Stomach (tissue), 9 donors: ENCODE measurements around the gene RNASEH2A. TPM values are rescaled to one million over a fixed set of nuclear protein-coding genes. Genes with fewer than 3 reads are reported as not detected.
"Not testable (repeated sequence)": the region's sequence is repeated elsewhere in the genome, so short reads cannot be mapped to it uniquely, and the experiment has no call there.

Experiments used
- DNase-seq, 2 donors: peaks; one replicate each; pipeline versions ENCODE4 v3.0.0 to v3.0.0-alpha.2; 2013 to 2019
- H3K27ac ChIP-seq, 5 donors: fragments of 200-600 bp in 4 of 5; sonication (generic) in 4 of 5; one replicate each; pipeline ENCODE4 v1.5.1; 2013 to 2019; ENCODE audit warnings: mild to moderate bottlenecking in 1 of 5, moderate library complexity in 1 of 5
- H3K27me3 ChIP-seq, 3 donors: fragments of 200-600 bp; sonication (generic); one replicate each; pipeline ENCODE4 v1.5.1; 2017 to 2019; ENCODE audit warnings: mixed run types in 1 of 3
- H3K36me3 ChIP-seq, 4 donors: fragments of 200-600 bp; sonication (generic); 1 replicate in 3 of 4; 2 replicates in 1 of 4; pipeline ENCODE4 v1.5.1; 2016 to 2019
- H3K4me1 ChIP-seq, 4 donors: fragments of 200-600 bp; sonication (generic); one replicate each; pipeline ENCODE4 v1.5.1; 2016 to 2019
- H3K4me3 ChIP-seq, 4 donors: fragments of 200-600 bp; sonication (generic) in 3 of 4; one replicate each; pipeline ENCODE4 v1.5.1; 2016 to 2019; ENCODE audit warnings: mild to moderate bottlenecking in 1 of 4
- H3K9me3 ChIP-seq, 4 donors: fragments of 200-600 bp; sonication (generic); one replicate each; pipeline ENCODE4 v1.5.1; 2016 to 2019
- EP300 ChIP-seq: sonication (generic); formaldehyde crosslinking; IDR thresholded peaks from one replicate; pipeline ENCODE4 v1.6.1; 2017; ENCODE audit warnings: antibody characterized with exemption
- POLR2A ChIP-seq, 4 donors: fragments of 450-650 bp; IDR thresholded peaks; one replicate each; pipeline ENCODE4 v1.6.1; 2016; ENCODE audit warnings: antibody characterized with exemption in 4 of 4, control low read depth in 2 of 4, mild to moderate bottlenecking in 1 of 4, moderate library complexity in 1 of 4
- POLR2AphosphoS5 ChIP-seq, 3 donors: sonication (generic); formaldehyde crosslinking; IDR thresholded peaks; one replicate each; pipeline ENCODE4 v1.6.1; 2016; ENCODE audit warnings: antibody characterized with exemption in 3 of 3
- WGBS, 5 donors: extraction: QIAGEN DNeasy Blood & Tissue Kit in 3 of 5; methylation state at CpG; one replicate each; pipeline versions ENCODE4 v1.1.5 to v1.1.7; 2013 to 2018; 5-methylcytosine and 5-hydroxymethylcytosine counted together
- intact Hi-C: fragments of 100-400 bp; cut with DNase I; formaldehyde crosslinking; loops from one replicate; pipeline ENCODE4 v1.15.1; 2023; ENCODE audit warnings: low total_unique reads
- polyA plus RNA-seq, 3 donors: library from polyadenylated mRNA; stranded (reverse); fragments of 200-250 nt; gene quantifications; one replicate each; pipeline ENCODE4 v1.2.3, GENCODE V29; 2013
- total RNA-seq, 5 donors: library from RNA; depleted of rRNA; stranded (reverse); fragments of >200 nt; gene quantifications; one replicate each; pipeline versions ENCODE4 v1.1.0 to v1.2.3, GENCODE V29; 2014 to 2016
- TF ChIP-seq, protein P1 (sequence below), 7 experiments: fragments of 450-650 bp in 4 of 7; fragments of 200-600 bp in 3 of 7; sonication (generic) in 3 of 7; IDR thresholded peaks; one replicate each; pipeline ENCODE4 v1.5.1; 2016 to 2019; ENCODE audit warnings: antibody characterized with exemption in 7 of 7, control low read depth in 2 of 7, mild to moderate bottlenecking in 1 of 7
- donor health status: healthy with polysubstance abuse.
- donor health status: Bipolar disorder and iron deficiency.
- donor health status: healthy.

Gene RNASEH2A
- total and polyA plus RNA-seq, 8 donors, result 0.45 to 36.2 (median 6.3) TPM

DNA sequence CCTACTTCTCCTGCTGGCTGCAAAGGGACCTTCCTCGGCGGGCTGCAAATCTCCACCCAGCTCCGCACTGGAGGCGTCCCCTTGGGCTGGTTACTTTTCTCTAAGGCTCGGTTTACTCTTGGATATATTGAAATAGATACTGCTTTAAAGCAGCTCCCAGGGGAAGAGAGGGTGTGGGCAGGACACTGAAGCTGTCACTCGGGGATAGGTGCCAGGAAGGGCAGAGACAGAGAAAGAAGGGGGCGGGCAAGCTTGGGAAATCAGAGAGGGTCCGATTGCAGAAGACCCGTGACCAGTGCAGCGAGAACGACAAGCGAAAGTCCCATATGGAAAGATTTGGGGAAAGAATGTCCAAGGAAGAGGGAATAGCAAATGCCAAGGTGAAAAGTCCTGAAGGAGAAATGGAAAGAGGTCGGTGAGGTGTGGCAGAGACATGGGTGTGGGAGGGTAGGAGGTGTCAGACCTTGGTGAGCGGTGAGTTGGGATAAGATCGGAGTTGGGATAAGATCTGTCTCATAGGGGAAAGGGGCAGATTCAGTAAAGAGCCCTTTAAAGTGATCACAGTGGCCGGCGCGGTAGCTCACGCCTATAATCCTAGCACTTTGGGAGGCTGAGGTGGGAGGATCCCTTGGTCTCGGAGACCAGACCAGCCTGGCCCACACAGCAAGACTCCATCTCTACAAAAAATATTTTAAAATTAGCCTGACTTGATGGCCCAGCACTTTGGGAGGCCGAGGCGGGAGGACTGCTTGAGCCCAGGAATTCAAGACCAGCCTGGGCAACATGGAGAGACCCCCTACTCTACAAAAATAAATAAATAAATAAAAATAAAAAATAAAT is 3.9 kb upstream of the RNASEH2A start:
- H3K27ac ChIP-seq, result peak overlapping the region in 4 of 5 donors; percentile 81 to 86 (median 84)
- intact Hi-C loops, result loop anchor here (5.0 kb wide), 1 partner anchor 35 kb away; no protein-coding TSS in a partner anchor
- H3K36me3 ChIP-seq, result peaks cover 12 to 31% (median 27%) of the 10 kb centered on the region in 4 donors

DNA sequence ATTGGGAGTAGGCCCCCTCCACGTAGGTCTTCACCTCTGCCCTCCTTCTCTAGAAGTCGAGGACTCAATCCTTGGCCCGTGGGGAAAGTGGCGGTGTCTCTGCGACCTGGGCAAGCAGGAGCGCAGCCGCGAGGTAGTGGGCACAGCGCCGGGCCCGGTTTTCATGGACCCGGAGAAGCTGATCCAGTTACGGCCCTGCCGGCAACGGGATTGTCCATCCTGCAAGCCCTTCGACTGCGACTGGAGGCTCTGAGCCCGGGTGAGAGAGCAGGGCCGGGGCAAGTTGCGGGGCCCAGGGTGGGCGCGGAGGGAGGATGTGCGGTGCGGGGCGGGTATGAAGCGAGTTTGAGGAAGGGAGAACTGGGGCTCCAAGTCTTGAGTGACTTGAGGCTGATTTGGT is 2.3 kb upstream of the RNASEH2A start:
- intact Hi-C loops, result loop anchor here (5.0 kb wide), 1 partner anchor 37 kb away; no protein-coding TSS in a partner anchor
- TF ChIP-seq POLR2AphosphoS5 (IDR thresholded peaks at IDR 0.05) (no peak), POLR2A (IDR thresholded peaks at IDR 0.05) (no peak), EP300 (no peak)
- TF ChIP-seq, protein P1, sequence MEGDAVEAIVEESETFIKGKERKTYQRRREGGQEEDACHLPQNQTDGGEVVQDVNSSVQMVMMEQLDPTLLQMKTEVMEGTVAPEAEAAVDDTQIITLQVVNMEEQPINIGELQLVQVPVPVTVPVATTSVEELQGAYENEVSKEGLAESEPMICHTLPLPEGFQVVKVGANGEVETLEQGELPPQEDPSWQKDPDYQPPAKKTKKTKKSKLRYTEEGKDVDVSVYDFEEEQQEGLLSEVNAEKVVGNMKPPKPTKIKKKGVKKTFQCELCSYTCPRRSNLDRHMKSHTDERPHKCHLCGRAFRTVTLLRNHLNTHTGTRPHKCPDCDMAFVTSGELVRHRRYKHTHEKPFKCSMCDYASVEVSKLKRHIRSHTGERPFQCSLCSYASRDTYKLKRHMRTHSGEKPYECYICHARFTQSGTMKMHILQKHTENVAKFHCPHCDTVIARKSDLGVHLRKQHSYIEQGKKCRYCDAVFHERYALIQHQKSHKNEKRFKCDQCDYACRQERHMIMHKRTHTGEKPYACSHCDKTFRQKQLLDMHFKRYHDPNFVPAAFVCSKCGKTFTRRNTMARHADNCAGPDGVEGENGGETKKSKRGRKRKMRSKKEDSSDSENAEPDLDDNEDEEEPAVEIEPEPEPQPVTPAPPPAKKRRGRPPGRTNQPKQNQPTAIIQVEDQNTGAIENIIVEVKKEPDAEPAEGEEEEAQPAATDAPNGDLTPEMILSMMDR (IDR thresholded peaks at IDR 0.05), result no peak
- no peak for DNase-seq
- H3K9me3 ChIP-seq, result no peaks in the 10 kb centered on the region
- peaks cover 21 to 55% (median 43%) of the 10 kb centered on the region in 4 donors for H3K4me1 ChIP-seq
- H3K27ac ChIP-seq, result no peak overlapping the region
- H3K27me3 ChIP-seq, result peaks cover 0 to 6% (median 0%) of the 10 kb centered on the region in 3 donors
- WGBS, 5 donors, result 89 to 94% (median 93%) methylated on average over 25 to 26 of the region's 26 CpGs
- H3K36me3 ChIP-seq, result peaks cover 7 to 16% (median 13%) of the 10 kb centered on the region in 4 donors
- H3K4me3 ChIP-seq, result no peak overlapping the region

More for the DNA sequence above, 3.9 kb upstream of the RNASEH2A start:
- Histone ChIP-seq H3K9me3 (no peaks in the 10 kb centered on the region), H3K27me3 (peaks cover 0 to 6% (median 0%) of the 10 kb centered on the region in 3 donors), H3K4me1 (peaks cover 21 to 53% (median 42%) of the 10 kb centered on the region in 4 donors), H3K4me3 (peak overlapping the region; percentile 80 to 86 (median 80))
- WGBS, 5 donors, result 37 to 38% (median 37%) methylated on average over 21 to 22 of the region's 22 CpGs
- TF ChIP-seq POLR2AphosphoS5 (IDR thresholded peaks at IDR 0.05) (no peak), EP300 (no peak), POLR2A (IDR thresholded peaks at IDR 0.05) (no peak)
- TF ChIP-seq, protein P1 (IDR thresholded peaks at IDR 0.05), result no peak
- DNase-seq, result no peak

- Histone ChIP-seq H3K36me3 (peaks cover 0 to 36% (median 28%) of the 10 kb centered on the region in 4 donors), H3K27me3 (no peaks in the 10 kb centered on the region), H3K9me3 (no peaks in the 10 kb centered on the region), H3K4me1 (no peaks in the 10 kb centered on the region), H3K4me3 (no peak overlapping the region), H3K27ac (no peak overlapping the region)
- intact Hi-C loops, result no loop called here
- TF ChIP-seq, protein P1 (IDR thresholded peaks at IDR 0.05), result no peak
- TF ChIP-seq POLR2AphosphoS5 (IDR thresholded peaks at IDR 0.05), result no peak
- TF ChIP-seq POLR2A (IDR thresholded peaks at IDR 0.05), result no peak
- TF ChIP-seq EP300, result no peak
- DNase-seq, result no peak
- WGBS, 5 donors, result 39 to 78% (median 51%) methylated on average over 7 of the region's 7 CpGs
Measured at GRCh38 chr19:12815088-12815487, 8.7 kb downstream of the RNASEH2A start.

- DNase-seq, H3K4me1 ChIP-seq, H3K9me3 ChIP-seq, H3K27me3 ChIP-seq, intact Hi-C loops, H3K27ac ChIP-seq, H3K4me3 ChIP-seq: not testable (repeated sequence)
- peaks cover 0 to 26% (median 21%) of the 10 kb centered on the region in 4 donors for H3K36me3 ChIP-seq
- 94 to 95% (median 94%) methylated on average over 6 of the region's 6 CpGs for WGBS, 5 donors
Measured at GRCh38 chr19:12817188-12817587, 10.8 kb downstream of the RNASEH2A start.

GRCh38 chr19:12817810-12818209 is 11.4 kb downstream of the RNASEH2A start:
- H3K27ac ChIP-seq, intact Hi-C loops: not testable (repeated sequence)
- peaks cover 0 to 20% (median 17%) of the 10 kb centered on the region in 4 donors for H3K36me3 ChIP-seq

More at GRCh38 chr19:12817810-12818209, 11.4 kb downstream of the RNASEH2A start:
- H3K4me3 ChIP-seq, DNase-seq, H3K9me3 ChIP-seq, H3K4me1 ChIP-seq, H3K27me3 ChIP-seq: not testable (repeated sequence)
- WGBS, 5 donors, result 93 to 94% (median 93%) methylated on average over 11 of the region's 11 CpGs
